Parathyroid adenoma (tissue), 2 donors: ENCODE data around the gene LRRC4C.

Source experiments
- H2AFZ ChIP-seq: fragments of 300-600 bp; sonication (generic); one replicate; pipeline ENCODE4 v1.7.0; 2017; ENCODE audit warnings: antibody characterized with exemption, mild to moderate bottlenecking
- H3K27ac ChIP-seq: fragments of 300-600 bp; sonication (generic); one replicate; pipeline ENCODE4 v1.7.0; 2017
- H3K27me3 ChIP-seq: fragments of 300-600 bp; sonication (generic); one replicate; pipeline ENCODE4 v1.7.0; 2017; ENCODE audit warnings: low read length; ENCODE audit not compliant: control insufficient read depth, insufficient read depth
- H3K36me3 ChIP-seq: fragments of 300-600 bp; sonication (generic); one replicate; pipeline ENCODE4 v1.7.0; 2017; ENCODE audit warnings: low read length; ENCODE audit not compliant: control insufficient read depth, insufficient read depth
- H3K4me1 ChIP-seq: fragments of 300-600 bp; sonication (generic); one replicate; pipeline ENCODE4 v1.7.0; 2017; ENCODE audit warnings: control low read depth
- H3K4me2 ChIP-seq: fragments of 300-600 bp; sonication (generic); one replicate; pipeline ENCODE4 v1.7.0; 2017; ENCODE audit warnings: low read length
- H3K4me3 ChIP-seq: fragments of 300-600 bp; sonication (generic); one replicate; pipeline ENCODE4 v1.7.0; 2017; ENCODE audit warnings: low read depth, low read length
- H3K79me2 ChIP-seq: fragments of 300-600 bp; sonication (generic); one replicate; pipeline ENCODE4 v1.7.0; 2017; ENCODE audit warnings: control low read depth
- H3K9ac ChIP-seq: fragments of 300-600 bp; sonication (generic); one replicate; pipeline ENCODE4 v1.7.0; 2017; ENCODE audit warnings: mild to moderate bottlenecking
- H3K9me3 ChIP-seq: fragments of 300-600 bp; sonication (generic); one replicate; pipeline ENCODE4 v1.7.0; 2017; ENCODE audit warnings: low read length; ENCODE audit not compliant: control insufficient read depth
- TF ChIP-seq, protein P1 (sequence below): fragments of 300-600 bp; sonication (generic); IDR thresholded peaks from one replicate; pipeline ENCODE4 v1.7.0; 2017; ENCODE audit warnings: antibody characterized with exemption, mild to moderate bottlenecking
- donor health status: primary hyperparathyroidism.

Gene LRRC4C

DNA sequence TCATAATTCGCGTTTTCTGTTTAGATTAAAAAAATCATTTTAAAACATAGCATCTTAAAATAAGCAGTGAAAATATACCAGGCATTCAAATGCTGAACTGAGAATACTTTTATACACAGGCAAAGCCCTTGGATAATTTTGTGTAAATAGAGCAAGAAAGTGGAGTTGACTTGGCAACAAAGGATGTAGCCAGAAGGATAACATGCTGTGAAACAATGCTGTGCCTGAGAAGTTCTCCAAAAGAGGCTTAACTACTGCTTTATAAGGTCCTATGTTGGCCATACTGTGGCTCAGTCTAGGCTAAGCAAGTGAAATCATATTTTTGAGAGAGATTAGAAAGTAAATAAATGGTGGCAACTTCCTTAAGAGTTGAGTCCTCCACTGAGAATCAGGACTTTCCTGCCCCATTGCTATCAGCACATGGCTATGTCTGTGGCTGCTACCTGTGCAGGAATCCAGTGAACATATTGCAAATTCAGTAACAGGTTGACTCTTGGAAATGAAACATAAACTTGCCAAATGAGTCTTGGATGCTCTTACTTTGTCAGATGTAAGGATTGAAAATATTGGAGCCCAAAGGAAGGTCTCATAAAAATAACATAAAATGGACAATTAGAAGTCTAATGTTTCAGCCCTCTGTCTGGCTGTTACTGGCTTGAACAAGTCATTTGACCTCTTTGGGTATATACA, 448.9 kb downstream of the LRRC4C start:
- no peaks in the 10 kb centered on the region for H3K27me3 ChIP-seq
- H3K79me2 ChIP-seq = no peaks in the 10 kb centered on the region
- H3K4me2 ChIP-seq = no peak overlapping the region
- H3K9ac ChIP-seq = no peak overlapping the region
- H3K4me3 ChIP-seq = no peak overlapping the region
- TF ChIP-seq, protein P1, sequence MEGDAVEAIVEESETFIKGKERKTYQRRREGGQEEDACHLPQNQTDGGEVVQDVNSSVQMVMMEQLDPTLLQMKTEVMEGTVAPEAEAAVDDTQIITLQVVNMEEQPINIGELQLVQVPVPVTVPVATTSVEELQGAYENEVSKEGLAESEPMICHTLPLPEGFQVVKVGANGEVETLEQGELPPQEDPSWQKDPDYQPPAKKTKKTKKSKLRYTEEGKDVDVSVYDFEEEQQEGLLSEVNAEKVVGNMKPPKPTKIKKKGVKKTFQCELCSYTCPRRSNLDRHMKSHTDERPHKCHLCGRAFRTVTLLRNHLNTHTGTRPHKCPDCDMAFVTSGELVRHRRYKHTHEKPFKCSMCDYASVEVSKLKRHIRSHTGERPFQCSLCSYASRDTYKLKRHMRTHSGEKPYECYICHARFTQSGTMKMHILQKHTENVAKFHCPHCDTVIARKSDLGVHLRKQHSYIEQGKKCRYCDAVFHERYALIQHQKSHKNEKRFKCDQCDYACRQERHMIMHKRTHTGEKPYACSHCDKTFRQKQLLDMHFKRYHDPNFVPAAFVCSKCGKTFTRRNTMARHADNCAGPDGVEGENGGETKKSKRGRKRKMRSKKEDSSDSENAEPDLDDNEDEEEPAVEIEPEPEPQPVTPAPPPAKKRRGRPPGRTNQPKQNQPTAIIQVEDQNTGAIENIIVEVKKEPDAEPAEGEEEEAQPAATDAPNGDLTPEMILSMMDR = no peak
- H2AFZ ChIP-seq = no peak overlapping the region
- no peaks in the 10 kb centered on the region for H3K4me1 ChIP-seq
- H3K36me3 ChIP-seq = no peaks in the 10 kb centered on the region
- no peak overlapping the region for H3K27ac ChIP-seq
- H3K9me3 ChIP-seq = no peaks in the 10 kb centered on the region

DNA sequence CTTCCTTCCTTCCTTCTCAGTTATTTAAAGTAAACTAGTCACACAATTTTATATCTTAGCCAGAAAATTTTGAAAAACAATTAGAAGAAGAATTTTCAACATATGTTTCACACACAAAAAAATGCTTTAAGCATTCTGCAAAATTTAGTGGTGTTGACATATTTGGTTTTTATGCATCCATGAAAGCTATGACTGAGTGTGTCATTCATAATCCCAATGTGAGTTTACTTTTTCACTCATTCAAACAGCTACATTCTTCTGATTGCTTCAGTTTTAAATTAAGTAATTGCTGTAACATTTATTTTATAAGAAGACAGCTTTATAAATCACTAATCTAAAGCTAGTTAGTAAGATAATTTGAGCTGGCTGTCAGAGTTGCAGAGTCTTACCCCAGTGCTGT, 453.5 kb downstream of the LRRC4C start:
- Histone ChIP-seq H3K4me3 (no peak overlapping the region), H3K79me2 (no peaks in the 10 kb centered on the region), H3K4me2 (no peak overlapping the region), H3K36me3 (no peaks in the 10 kb centered on the region), H3K9ac (no peak overlapping the region), H3K9me3 (no peaks in the 10 kb centered on the region), H3K27ac (no peak overlapping the region), H2AFZ (no peak overlapping the region), H3K27me3 (no peaks in the 10 kb centered on the region), H3K4me1 (no peaks in the 10 kb centered on the region)
- TF ChIP-seq, protein P1 = no peak

DNA sequence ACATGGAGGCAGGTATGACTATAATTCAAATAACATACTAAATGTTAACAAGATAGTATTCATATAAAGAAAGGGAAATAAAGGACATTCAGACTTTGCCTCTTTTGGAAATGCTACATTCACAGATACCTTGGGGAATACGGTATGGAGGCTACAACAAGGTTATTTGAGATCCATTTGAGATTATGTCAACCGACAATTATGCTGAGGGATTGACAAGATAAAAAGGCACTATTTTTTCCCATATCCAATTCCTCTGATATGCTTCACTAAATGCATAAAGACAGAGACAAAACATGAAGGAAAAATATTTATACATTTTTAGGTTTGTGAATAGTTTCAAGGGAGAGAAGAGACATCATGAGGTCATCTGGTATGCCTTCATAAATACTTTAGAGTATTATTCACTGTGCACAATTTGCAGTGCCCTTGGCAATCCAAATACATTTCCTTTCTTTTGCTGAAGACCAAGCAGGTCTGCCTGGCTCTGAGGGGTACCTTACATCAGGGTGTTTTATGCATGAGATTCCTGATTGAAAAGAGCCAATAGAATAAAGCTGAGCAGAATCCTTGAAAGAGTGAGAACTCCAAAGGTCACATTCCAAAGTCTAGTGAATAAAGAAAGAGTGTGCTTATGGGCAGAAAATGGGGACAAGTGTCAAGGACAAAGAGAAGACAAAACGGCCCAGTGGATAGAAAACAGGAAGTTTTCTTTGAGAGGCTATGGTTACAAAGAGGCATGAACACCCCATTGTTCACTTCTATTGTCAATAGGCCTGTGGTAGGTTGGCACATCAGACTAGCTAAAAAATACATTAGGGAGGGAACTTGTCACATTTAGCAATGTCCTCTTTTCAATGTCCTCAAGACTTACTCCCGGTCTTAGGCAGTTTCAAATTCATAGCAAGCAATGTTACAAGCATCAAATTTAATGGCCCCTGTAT, 455.8 kb downstream of the LRRC4C start:
- no peak overlapping the region for H3K4me3 ChIP-seq
- no peak overlapping the region for H3K4me2 ChIP-seq
- no peak overlapping the region for H3K9ac ChIP-seq
- no peak overlapping the region for H3K27ac ChIP-seq
- no peaks in the 10 kb centered on the region for H3K36me3 ChIP-seq
- no peak overlapping the region for H2AFZ ChIP-seq
- no peaks in the 10 kb centered on the region for H3K79me2 ChIP-seq
- TF ChIP-seq, protein P1 = no peak
- H3K27me3 ChIP-seq = no peaks in the 10 kb centered on the region
- H3K4me1 ChIP-seq = no peaks in the 10 kb centered on the region
- no peaks in the 10 kb centered on the region for H3K9me3 ChIP-seq

DNA sequence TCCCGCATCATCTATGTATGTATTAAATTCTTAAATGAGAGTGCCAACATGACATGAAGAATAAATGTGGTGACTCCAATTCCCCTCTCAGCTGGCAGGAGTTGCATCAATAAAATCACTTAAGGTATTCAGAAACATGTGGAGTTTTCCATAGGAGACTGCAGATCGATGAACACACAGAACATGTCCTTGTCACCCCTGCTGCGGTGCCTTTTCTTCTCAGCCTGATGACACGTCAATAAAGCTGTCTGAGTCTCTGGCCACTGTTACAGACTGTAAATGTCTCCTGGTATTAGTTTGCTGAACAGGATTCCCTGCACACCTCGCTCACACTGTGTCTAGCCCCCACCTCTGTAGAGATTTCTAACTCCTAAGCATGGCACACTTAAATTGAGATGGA, 460.5 kb downstream of the LRRC4C start:
- Histone ChIP-seq H3K4me2 (no peak overlapping the region), H3K36me3 (no peaks in the 10 kb centered on the region), H3K4me1 (no peaks in the 10 kb centered on the region), H3K27me3 (no peaks in the 10 kb centered on the region), H2AFZ (no peak overlapping the region), H3K4me3 (no peak overlapping the region), H3K9ac (no peak overlapping the region), H3K9me3 (no peaks in the 10 kb centered on the region), H3K27ac (no peak overlapping the region), H3K79me2 (no peaks in the 10 kb centered on the region)
- TF ChIP-seq, protein P1 = no peak
